HL-60 (cell line): ENCODE results near the gene PARD6B.

Experiments
- POLR2AphosphoS5 ChIP-seq: IDR thresholded peaks from 2 replicates; pipeline ENCODE4 v1.6.1; 2012; ENCODE audit warnings: low read depth
- TF ChIP-seq, protein P1 (sequence below): IDR thresholded peaks from one replicate; pipeline ENCODE4 v1.5.1; 2011; ENCODE audit warnings: low read length, control low read depth, inconsistent platforms; ENCODE audit not compliant: insufficient read depth

GRCh38 chr20:50688256-50688975, 43.0 kb upstream of the PARD6B start:
- TF ChIP-seq, protein P1, sequence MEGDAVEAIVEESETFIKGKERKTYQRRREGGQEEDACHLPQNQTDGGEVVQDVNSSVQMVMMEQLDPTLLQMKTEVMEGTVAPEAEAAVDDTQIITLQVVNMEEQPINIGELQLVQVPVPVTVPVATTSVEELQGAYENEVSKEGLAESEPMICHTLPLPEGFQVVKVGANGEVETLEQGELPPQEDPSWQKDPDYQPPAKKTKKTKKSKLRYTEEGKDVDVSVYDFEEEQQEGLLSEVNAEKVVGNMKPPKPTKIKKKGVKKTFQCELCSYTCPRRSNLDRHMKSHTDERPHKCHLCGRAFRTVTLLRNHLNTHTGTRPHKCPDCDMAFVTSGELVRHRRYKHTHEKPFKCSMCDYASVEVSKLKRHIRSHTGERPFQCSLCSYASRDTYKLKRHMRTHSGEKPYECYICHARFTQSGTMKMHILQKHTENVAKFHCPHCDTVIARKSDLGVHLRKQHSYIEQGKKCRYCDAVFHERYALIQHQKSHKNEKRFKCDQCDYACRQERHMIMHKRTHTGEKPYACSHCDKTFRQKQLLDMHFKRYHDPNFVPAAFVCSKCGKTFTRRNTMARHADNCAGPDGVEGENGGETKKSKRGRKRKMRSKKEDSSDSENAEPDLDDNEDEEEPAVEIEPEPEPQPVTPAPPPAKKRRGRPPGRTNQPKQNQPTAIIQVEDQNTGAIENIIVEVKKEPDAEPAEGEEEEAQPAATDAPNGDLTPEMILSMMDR: no peak
- no peak for TF ChIP-seq POLR2AphosphoS5
